H1 (cell line): ENCODE results near the gene BPIFB3. TPM values are rescaled to one million over a fixed set of nuclear protein-coding genes. Genes with fewer than 3 reads are reported as not detected.

Source experiments
- CHD7 ChIP-seq: fragments of 300-600 bp; sonication (generic); IDR thresholded peaks from 2 replicates; pipeline ENCODE4 v1.7.1; 2012; ENCODE audit warnings: low read length, moderate library complexity, mild to moderate bottlenecking, inconsistent platforms; ENCODE audit not compliant: insufficient replicate concordance
- CREB1 ChIP-seq: IDR thresholded peaks from 2 replicates; pipeline ENCODE4 v1.6.1; 2012; ENCODE audit warnings: inconsistent platforms
- HDAC6 ChIP-seq: IDR thresholded peaks from one replicate; pipeline ENCODE4 v1.7.1; 2012; ENCODE audit warnings: low read depth, mild to moderate bottlenecking, inconsistent platforms, low read length, moderate library complexity
- SP4 ChIP-seq: IDR thresholded peaks from 2 replicates; pipeline ENCODE4 v1.6.1; 2012; ENCODE audit warnings: low read length, inconsistent platforms
- TBP ChIP-seq: IDR thresholded peaks from 2 replicates; pipeline ENCODE4 v1.6.1; 2011; ENCODE audit warnings: low read depth, low read length, improper control_type of control experiment
- ZNF274 ChIP-seq: IDR thresholded peaks from 2 replicates; pipeline ENCODE4 v1.7.0; 2012; ENCODE audit warnings: low read length, borderline replicate concordance; ENCODE audit errors: extremely low read depth
- polyA plus RNA-seq, 7 experiments: library from polyadenylated mRNA; depleted of rRNA in 3 of 7; stranded (reverse) in 5 of 7; unstranded in 2 of 7; fragments of >200 nt in 5 of 7; fragments of 200-250 nt in 2 of 7; gene quantifications; 1 replicate in 5 of 7; 2 replicates in 1 of 7; 4 replicates in 1 of 7; pipeline versions ENCODE4 v1.2.1 to v1.2.3, GENCODE V29; 2011 to 2013; ENCODE audit warnings: missing spikeins in 2 of 7, mixed read lengths in 2 of 7
- total RNA-seq: library from RNA; stranded (reverse); fragmentation: NEBNext Ultra II Directional; extraction: Animal tissue kit (Norgen Biotek cat#: 25700); gene quantifications from 2 replicates; pipeline ENCODE4 v1.2.1, GENCODE V29; 2021

The BPIFB3 gene
- total and polyA plus RNA-seq, 2 of the 8 experiments (the other 6 are each of a cell fraction or from before 2014, with no cell fraction given) = not detected

GRCh38 chr20:33120934-33121333, 67.2 kb downstream of the BPIFB3 start (continued):
- TF ChIP-seq CHD7 (no peak), HDAC6 (no peak), SP4 (no peak), CREB1 (no peak), TBP (no peak), ZNF274 (no peak)
